Endothelial cell of umbilical vein (primary cell): ENCODE data around the gene MAST1. TPM values are rescaled to one million over a fixed set of nuclear protein-coding genes. Genes with fewer than 3 reads are reported as not detected.

Experiments used
- BruUV-seq: library from RNA; stranded (reverse); fragments of 400-500 nt; replicated peaks from 2 replicates; lab custom pipeline; 2021; lab: Mats Ljungman, UMichigan
- CTCF ChIA-PET: fragments of 300-600, 350-600 bp; sonication (Branson Sonifier 250); formaldehyde crosslinking; loops from one replicate; lab custom pipeline; 2021; ENCODE audit warnings: antibody characterized with exemption, inconsistent platforms; lab: Charles Lee
- POLR2A ChIA-PET: fragments of 300-600, 350-600 bp; sonication (Branson Sonifier 250); formaldehyde crosslinking; loops from one replicate; lab custom pipeline; 2021; ENCODE audit warnings: antibody characterized with exemption, inconsistent platforms; lab: Charles Lee
- DNase-seq: peaks from one replicate; pipeline ENCODE4 v3.0.0-alpha.2; 2011; ENCODE audit warnings: low read depth, low spot score
- FAIRE-seq: peaks from 2 replicates; lab custom pipeline; 2011; peaks lifted over from hg19 to GRCh38; lab: Jason Lieb, UNC
- H2AFZ ChIP-seq: 2 replicates; pipeline ENCODE4 v1.6.0; 2012; ENCODE audit warnings: low read depth, low read length, control low read depth, inconsistent platforms
- H3K27ac ChIP-seq: 2 replicates; pipeline ENCODE4 v1.5.1; 2011; ENCODE audit warnings: low read depth, mild to moderate bottlenecking, control low read depth, low read length, moderate library complexity; ENCODE audit not compliant: insufficient read depth
- H3K27me3 ChIP-seq, 2 experiments: 2 replicates each; pipeline versions ENCODE4 v1.6.0 to v1.6.1; 2011; ENCODE audit warnings: low read length in 2 of 2, mixed read lengths in 1 of 2; ENCODE audit not compliant: control insufficient read depth in 2 of 2, insufficient read depth in 2 of 2
- H3K36me3 ChIP-seq, 2 experiments: 2 replicates in 1 of 2; 3 replicates in 1 of 2; pipeline ENCODE4 v1.5.1; 2011; ENCODE audit warnings: low read length in 2 of 2, mild to moderate bottlenecking in 1 of 2, moderate library complexity in 1 of 2; ENCODE audit not compliant: control insufficient read depth in 2 of 2, insufficient read depth in 2 of 2; ENCODE audit errors: extremely low read depth in 1 of 2
- H3K4me1 ChIP-seq: 3 replicates; pipeline ENCODE4 v1.5.1; 2011; ENCODE audit warnings: mild to moderate bottlenecking, low read length; ENCODE audit not compliant: control insufficient read depth, insufficient read depth; ENCODE audit errors: extremely low read depth
- H3K4me2 ChIP-seq: 2 replicates; pipeline ENCODE4 v1.6.1; 2011; ENCODE audit warnings: low read length, control low read depth, mixed read lengths; ENCODE audit not compliant: insufficient read depth
- H3K4me3 ChIP-seq, 3 experiments: fragments of 200-600 bp in 1 of 3; sonication (generic), shearing (Covaris generic) in 1 of 3; replicated peaks in 1 of 3; 2 replicates each; pipeline ENCODE4 v1.5.1; 2011 to 2016; ENCODE audit warnings: control low read depth in 3 of 3, low read length in 3 of 3, mild to moderate bottlenecking in 2 of 3, inconsistent platforms in 1 of 3, low read depth in 1 of 3, moderate library complexity in 1 of 3; ENCODE audit not compliant: insufficient read depth in 1 of 3
- H3K79me2 ChIP-seq: 2 replicates; pipeline ENCODE4 v1.6.0; 2012; ENCODE audit warnings: low read length, inconsistent platforms; ENCODE audit not compliant: control insufficient read depth, insufficient read depth
- H3K9ac ChIP-seq: replicated peaks from 2 replicates; pipeline ENCODE3; 2011; ENCODE audit warnings: low read length, control low read depth; ENCODE audit not compliant: insufficient read depth; ENCODE audit errors: extremely low read depth
- H3K9me1 ChIP-seq: replicated peaks from 3 replicates; pipeline ENCODE4 v1.6.0; 2011; ENCODE audit warnings: mild to moderate bottlenecking, low read length; ENCODE audit not compliant: control insufficient read depth, insufficient read depth; ENCODE audit errors: extremely low read depth
- H3K9me3 ChIP-seq: replicated peaks from 2 replicates; pipeline ENCODE4 v1.5.1; 2012; ENCODE audit warnings: low read length, inconsistent platforms; ENCODE audit not compliant: control insufficient read depth, insufficient read depth
- H4K20me1 ChIP-seq: replicated peaks from 2 replicates; pipeline ENCODE3; 2011; ENCODE audit warnings: mild to moderate bottlenecking, low read length; ENCODE audit not compliant: control insufficient read depth, insufficient read depth; ENCODE audit errors: extremely low read depth
- CTCF ChIP-seq, 2 donors: IDR thresholded peaks; 1 replicate in 1 of 2; 2 replicates in 1 of 2; pipeline ENCODE4 v1.5.1; 2011; ENCODE audit warnings: low read length in 2 of 2, mild to moderate bottlenecking in 2 of 2, moderate library complexity in 2 of 2, control low read depth in 1 of 2, inconsistent platforms in 1 of 2, low read depth in 1 of 2; ENCODE audit not compliant: insufficient read depth in 1 of 2; ENCODE audit errors: extremely low read depth in 1 of 2
- GATA2 ChIP-seq: IDR thresholded peaks from 2 replicates; pipeline ENCODE4 v1.7.0; 2011; ENCODE audit warnings: low read depth, mild to moderate bottlenecking, moderate library complexity, mixed read lengths, low read length; ENCODE audit not compliant: insufficient read length, insufficient read depth
- JUN ChIP-seq: IDR thresholded peaks from 2 replicates; pipeline ENCODE4 v1.6.1; 2011; ENCODE audit warnings: borderline replicate concordance, low read depth; ENCODE audit not compliant: insufficient read length, insufficient read depth
- MAX ChIP-seq: IDR thresholded peaks from 2 replicates; pipeline ENCODE4 v1.6.1; 2011; ENCODE audit not compliant: insufficient read depth, insufficient read length
- MYC ChIP-seq: IDR thresholded peaks from one replicate; pipeline ENCODE4 v1.6.1; 2011; ENCODE audit warnings: mild to moderate bottlenecking, low read depth, low read length
- POLR2A ChIP-seq: IDR thresholded peaks from 2 replicates; pipeline ENCODE4 v1.6.1; 2012; ENCODE audit warnings: low read depth, mild to moderate bottlenecking, control low read depth, low read length
- dilution Hi-C: fragments of 300-500 bp; cut with MboI; formaldehyde crosslinking; loops from one replicate; pipeline ENCODE4 v1.15.0; 2019; ENCODE audit warnings: low sequenced_read_pairs; ENCODE audit not compliant: extremely low pct_ligation_motif_present
- intact Hi-C: fragments of 100-400 bp; cut with micrococcal nuclease; formaldehyde crosslinking; loops from one replicate; pipeline ENCODE4 v1.10.0; 2022
- polyA plus RNA-seq, 4 experiments: library from polyadenylated mRNA; depleted of rRNA in 3 of 4; stranded (reverse) in 3 of 4; unstranded in 1 of 4; fragments of >200 nt; gene quantifications; 2 replicates each; pipeline versions ENCODE4 v1.2.1 to v1.2.3, GENCODE V29; 2011 to 2012; ENCODE audit warnings: missing spikeins in 1 of 4
- total RNA-seq: library from RNA; stranded (reverse); gene quantifications from 2 replicates; pipeline ENCODE4 v1.2.3, GENCODE V29; 2021

Gene MAST1
- total and polyA plus RNA-seq, 2 donors (not counting 3 experiments of a cell fraction or from before 2014, with no cell fraction given) = 0.13 to 0.46 TPM

- H3K9me1 ChIP-seq = no peaks in the 10 kb centered on the region
- H3K9me3 ChIP-seq = no peaks in the 10 kb centered on the region
- peaks cover 18% of the 10 kb centered on the region for H3K4me1 ChIP-seq
- no peak overlapping the region for H2AFZ ChIP-seq
- no peak overlapping the region for H3K9ac ChIP-seq
- TF ChIP-seq GATA2 = no peak
- no peak for TF ChIP-seq POLR2A
- TF ChIP-seq JUN = no peak
- TF ChIP-seq MAX = no peak
- no peak for TF ChIP-seq MYC
- peak; percentile 89 to 90 for TF ChIP-seq CTCF (IDR thresholded peaks at IDR 0.05; ENCODE audit: extremely low read depth in 1 of 2, insufficient read depth in 1 of 2, low read depth in 1 of 2, low read length in 2 of 2)
- dilution Hi-C loops = no loop called here
- H3K4me2 ChIP-seq = no peak overlapping the region
- peaks cover 27% of the 10 kb centered on the region for H3K79me2 ChIP-seq
- no peaks in the 10 kb centered on the region for H3K27me3 ChIP-seq
- no TSS peak for BruUV-seq
- intact Hi-C loops = loop anchor here (1.0 to 2.0 kb wide), 6 partner anchors 19 to 116 kb away; partner anchors contain the start of gene DHPS
- ChIA-PET CTCF (interaction anchor here (0.6 to 13.8 kb wide), 13 partner anchors 9 to 165 kb away, joined by 3 to 524 read pairs (median 5); partner anchors contain the start of gene HOOK2), POLR2A (interaction anchor here (1.0 to 1.1 kb wide), 3 partner anchors 19 to 31 kb away, joined by 3 to 7 read pairs (median 4); no protein-coding TSS in a partner anchor)
- DNase-seq (peak; percentile 80), FAIRE-seq (peak; percentile 97)
- H3K27ac ChIP-seq = no peak overlapping the region
- no peak overlapping the region for H3K4me3 ChIP-seq
- H3K36me3 ChIP-seq = peaks cover 0 to 12% of the 10 kb centered on the region in 2 experiments
- H4K20me1 ChIP-seq = no peaks in the 10 kb centered on the region
These were observed 41.9 kb upstream of the MAST1 start for GRCh38 chr19:12796146-12797071.
